Lower leg skin (tissue), 3 donors: ENCODE data around the gene WFDC13.

Experiments
- POLR2A ChIP-seq, 2 donors: fragments of 450-650 bp; IDR thresholded peaks; one replicate each; pipeline ENCODE4 v1.6.1; 2016 to 2017; ENCODE audit warnings: antibody characterized with exemption in 2 of 2, mild to moderate bottlenecking in 1 of 2, moderate library complexity in 1 of 2
- TF ChIP-seq, protein P1 (sequence below), 3 donors: fragments of 450-650 bp; IDR thresholded peaks; one replicate each; pipeline ENCODE4 v1.5.1; 2016; ENCODE audit warnings: antibody characterized with exemption in 3 of 3, mild to moderate bottlenecking in 3 of 3, moderate library complexity in 2 of 3

DNA sequence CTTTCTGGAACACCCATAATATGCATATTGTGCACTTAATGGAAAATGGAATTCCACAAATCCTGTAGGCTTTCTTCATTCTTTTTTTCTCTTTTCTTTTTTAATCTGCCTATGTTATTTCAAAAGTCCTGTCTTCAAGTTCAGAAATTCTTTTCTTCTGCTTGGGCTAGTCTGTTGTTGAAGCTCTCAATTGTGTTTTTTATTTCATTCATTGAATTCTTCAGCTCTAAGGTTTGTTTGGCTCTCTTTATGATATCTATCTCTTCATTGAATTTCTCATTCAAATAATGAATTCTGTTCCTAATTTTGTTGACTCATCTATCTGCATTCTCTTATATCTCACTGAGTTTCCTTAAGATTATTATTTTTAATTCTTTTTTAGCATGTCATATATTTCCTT lies 30.4 kb downstream of the WFDC13 start:
- TF ChIP-seq, protein P1, sequence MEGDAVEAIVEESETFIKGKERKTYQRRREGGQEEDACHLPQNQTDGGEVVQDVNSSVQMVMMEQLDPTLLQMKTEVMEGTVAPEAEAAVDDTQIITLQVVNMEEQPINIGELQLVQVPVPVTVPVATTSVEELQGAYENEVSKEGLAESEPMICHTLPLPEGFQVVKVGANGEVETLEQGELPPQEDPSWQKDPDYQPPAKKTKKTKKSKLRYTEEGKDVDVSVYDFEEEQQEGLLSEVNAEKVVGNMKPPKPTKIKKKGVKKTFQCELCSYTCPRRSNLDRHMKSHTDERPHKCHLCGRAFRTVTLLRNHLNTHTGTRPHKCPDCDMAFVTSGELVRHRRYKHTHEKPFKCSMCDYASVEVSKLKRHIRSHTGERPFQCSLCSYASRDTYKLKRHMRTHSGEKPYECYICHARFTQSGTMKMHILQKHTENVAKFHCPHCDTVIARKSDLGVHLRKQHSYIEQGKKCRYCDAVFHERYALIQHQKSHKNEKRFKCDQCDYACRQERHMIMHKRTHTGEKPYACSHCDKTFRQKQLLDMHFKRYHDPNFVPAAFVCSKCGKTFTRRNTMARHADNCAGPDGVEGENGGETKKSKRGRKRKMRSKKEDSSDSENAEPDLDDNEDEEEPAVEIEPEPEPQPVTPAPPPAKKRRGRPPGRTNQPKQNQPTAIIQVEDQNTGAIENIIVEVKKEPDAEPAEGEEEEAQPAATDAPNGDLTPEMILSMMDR (IDR thresholded peaks at IDR 0.05), result no peak
- no peak for TF ChIP-seq POLR2A (IDR thresholded peaks at IDR 0.05)
